Gastroesophageal sphincter (tissue), 4 donors: Measurements from ENCODE around the gene SLC6A2. TPM values are rescaled to one million over a fixed set of nuclear protein-coding genes. Genes with fewer than 3 reads are reported as not detected.

ENCODE experiments used
- ATAC-seq: fragments of 150-250 bp; one replicate; pipeline ENCODE4 v1.9.1; 2016; ENCODE audit warnings: mild to moderate bottlenecking, moderate library complexity
- H3K27ac ChIP-seq, 4 donors: fragments of 200-600 bp; sonication (generic) in 3 of 4; 1 replicate in 3 of 4; 2 replicates in 1 of 4; pipeline ENCODE4 v1.5.1; 2016 to 2019
- H3K27me3 ChIP-seq: fragments of 200-600 bp; sonication (generic); one replicate; pipeline ENCODE4 v1.5.1; 2019
- H3K36me3 ChIP-seq, 2 donors: fragments of 200-600 bp; sonication (generic); one replicate each; pipeline ENCODE4 v1.5.1; 2019; ENCODE audit warnings: control low read depth in 1 of 2
- H3K4me1 ChIP-seq, 3 donors: fragments of 200-600 bp; sonication (generic); 1 replicate in 2 of 3; 2 replicates in 1 of 3; pipeline ENCODE4 v1.5.1; 2016 to 2019; ENCODE audit warnings: control low read depth in 2 of 3
- H3K4me3 ChIP-seq, 2 donors: fragments of 200-600 bp; sonication (generic); one replicate each; pipeline ENCODE4 v1.5.1; 2019; ENCODE audit warnings: mild to moderate bottlenecking in 1 of 2, moderate library complexity in 1 of 2
- H3K9me3 ChIP-seq, 3 donors: fragments of 200-600 bp; sonication (generic); one replicate each; pipeline ENCODE4 v1.5.1; 2017 to 2019; ENCODE audit warnings: control low read depth in 2 of 3
- CTCF ChIP-seq, 4 experiments: fragments of 200-600 bp in 2 of 4; fragments of 450-650 bp in 2 of 4; sonication (generic) in 1 of 4; IDR thresholded peaks; one replicate each; pipeline ENCODE4 v1.5.1; 2017 to 2019; ENCODE audit warnings: antibody characterized with exemption in 4 of 4, mild to moderate bottlenecking in 2 of 4, moderate library complexity in 2 of 4
- EP300 ChIP-seq: sonication (generic); formaldehyde crosslinking; IDR thresholded peaks from one replicate; pipeline ENCODE4 v1.6.1; 2017; ENCODE audit warnings: antibody characterized with exemption, mild to moderate bottlenecking
- POLR2A ChIP-seq, 2 donors: fragments of 450-650 bp; IDR thresholded peaks; one replicate each; pipeline ENCODE4 v1.6.1; 2017; ENCODE audit warnings: antibody characterized with exemption in 2 of 2, mild to moderate bottlenecking in 2 of 2, moderate library complexity in 1 of 2
- POLR2AphosphoS5 ChIP-seq: sonication (generic); formaldehyde crosslinking; IDR thresholded peaks from one replicate; pipeline ENCODE4 v1.6.1; 2017; ENCODE audit warnings: antibody characterized with exemption
- WGBS, 2 donors: methylation state at CpG; one replicate each; pipeline ENCODE4 v1.1.5; 2018; ENCODE audit warnings: low coverage in 1 of 2; 5-methylcytosine and 5-hydroxymethylcytosine counted together
- total RNA-seq, 4 donors: library from RNA; depleted of rRNA; stranded (reverse); fragments of >200 nt; gene quantifications; one replicate each; pipeline ENCODE4 v1.1.0, GENCODE V29; 2016

SLC6A2 gene
- total RNA-seq, 4 donors from 2014 or later, result 0.16 to 3.1 (median 1.3) TPM

- Histone ChIP-seq H3K4me1 (no peaks in the 10 kb centered on the region), H3K4me3 (no peak overlapping the region), H3K9me3 (no peaks in the 10 kb centered on the region), H3K27me3 (no peaks in the 10 kb centered on the region), H3K36me3 (no peaks in the 10 kb centered on the region), H3K27ac (no peak overlapping the region)
- WGBS, 2 donors, result 93 to 100% methylated on average over 3 of the region's 5 CpGs
- no peak for ATAC-seq
- TF ChIP-seq EP300 (no peak), CTCF (IDR thresholded peaks at IDR 0.05) (no peak), POLR2A (IDR thresholded peaks at IDR 0.05) (no peak), POLR2AphosphoS5 (no peak)
These were observed 39.8 kb downstream of the SLC6A2 start for GRCh38 chr16:55695595-55695994.

GRCh38 chr16:55697867-55698266 lies 42.1 kb downstream of the SLC6A2 start:
- no peaks in the 10 kb centered on the region for H3K9me3 ChIP-seq
- H3K27me3 ChIP-seq, result no peaks in the 10 kb centered on the region
- no peaks in the 10 kb centered on the region for H3K36me3 ChIP-seq
- no peak overlapping the region for H3K27ac ChIP-seq
- WGBS, 2 donors, result 60 to 89% methylated on average over 1 to 5 of the region's 7 CpGs
- H3K4me3 ChIP-seq, result no peak overlapping the region
- no peak for ATAC-seq
- TF ChIP-seq EP300 (no peak), POLR2A (IDR thresholded peaks at IDR 0.05) (no peak), CTCF (IDR thresholded peaks at IDR 0.05) (no peak)
- peaks cover 0 to 8% (median 0%) of the 10 kb centered on the region in 3 donors for H3K4me1 ChIP-seq

- 83 to 90% methylated on average over 4 to 5 of the region's 6 CpGs for WGBS, 2 donors
- no peak for ATAC-seq
- H3K4me1 ChIP-seq, result peaks cover 0 to 11% (median 0%) of the 10 kb centered on the region in 3 donors
These were observed 42.5 kb downstream of the SLC6A2 start for GRCh38 chr16:55698331-55698730.

GRCh38 chr16:55698946-55699345 lies 43.2 kb downstream of the SLC6A2 start:
- no peak for ATAC-seq
- H3K27me3 ChIP-seq, result peaks cover 5% of the 10 kb centered on the region
- no peaks in the 10 kb centered on the region for H3K36me3 ChIP-seq
- H3K4me1 ChIP-seq, result peaks cover 0 to 11% (median 0%) of the 10 kb centered on the region in 3 donors
- no peak overlapping the region for H3K27ac ChIP-seq
- no peaks in the 10 kb centered on the region for H3K9me3 ChIP-seq
- TF ChIP-seq POLR2A (IDR thresholded peaks at IDR 0.05) (no peak), EP300 (no peak), POLR2AphosphoS5 (no peak), CTCF (IDR thresholded peaks at IDR 0.05) (no peak)
- no peak overlapping the region for H3K4me3 ChIP-seq

More at GRCh38 chr16:55698331-55698730, 42.5 kb downstream of the SLC6A2 start:
- H3K27me3 ChIP-seq, result peaks cover under 1% of the 10 kb centered on the region
- no peak overlapping the region for H3K4me3 ChIP-seq
- no peaks in the 10 kb centered on the region for H3K9me3 ChIP-seq
- TF ChIP-seq POLR2AphosphoS5 (no peak), POLR2A (IDR thresholded peaks at IDR 0.05) (no peak), EP300 (no peak), CTCF (IDR thresholded peaks at IDR 0.05) (no peak)
- H3K36me3 ChIP-seq, result no peaks in the 10 kb centered on the region
- no peak overlapping the region for H3K27ac ChIP-seq

- peaks cover 5% of the 10 kb centered on the region for H3K27me3 ChIP-seq
- 93% methylated on average over 2 of the region's 3 CpGs; no CpG with 5 or more reads in 1 of the 2 donors for WGBS, 2 donors
- H3K27ac ChIP-seq, result no peak overlapping the region
- peaks cover 0 to 11% (median 0%) of the 10 kb centered on the region in 3 donors for H3K4me1 ChIP-seq
- H3K9me3 ChIP-seq, result no peaks in the 10 kb centered on the region
- H3K4me3 ChIP-seq, result no peak overlapping the region
- no peak for ATAC-seq
- no peaks in the 10 kb centered on the region for H3K36me3 ChIP-seq
- TF ChIP-seq CTCF (IDR thresholded peaks at IDR 0.05), result no peak
- no peak for TF ChIP-seq EP300
- TF ChIP-seq POLR2AphosphoS5, result no peak
- no peak for TF ChIP-seq POLR2A (IDR thresholded peaks at IDR 0.05)
These were observed 43.8 kb downstream of the SLC6A2 start for GRCh38 chr16:55699616-55700015.
